Testis (tissue), 3 donors: ENCODE data around the gene UBC. TPM values are rescaled to one million over a fixed set of nuclear protein-coding genes. Genes with fewer than 3 reads are reported as not detected.

Experiments used
- DNase-seq: peaks from one replicate; pipeline ENCODE4 v3.0.0-alpha.2; 2019
- H3K27ac ChIP-seq, 2 donors: fragments of 200-600 bp; sonication (generic); one replicate each; pipeline ENCODE4 v1.5.1; 2019
- H3K27me3 ChIP-seq: fragments of 200-600 bp; sonication (generic); one replicate; pipeline ENCODE4 v1.5.1; 2019
- H3K36me3 ChIP-seq: fragments of 200-600 bp; sonication (generic); one replicate; pipeline ENCODE4 v1.5.1; 2017; ENCODE audit warnings: low read depth; ENCODE audit errors: missing control alignments
- H3K4me1 ChIP-seq: fragments of 200-600 bp; sonication (generic); one replicate; pipeline ENCODE4 v1.5.1; 2019
- H3K4me3 ChIP-seq, 2 donors: fragments of 200-600 bp; sonication (generic); one replicate each; pipeline ENCODE4 v1.5.1; 2017 to 2019
- H3K9me3 ChIP-seq: fragments of 200-600 bp; sonication (generic); one replicate; pipeline ENCODE4 v1.5.1; 2017
- CTCF ChIP-seq, 3 experiments: fragments of 450-650 bp in 2 of 3; fragments of 200-600 bp in 1 of 3; sonication (generic) in 1 of 3; IDR thresholded peaks; one replicate each; pipeline ENCODE4 v1.5.1; 2016 to 2019; ENCODE audit warnings: antibody characterized with exemption in 3 of 3, mild to moderate bottlenecking in 2 of 3, moderate library complexity in 1 of 3
- POLR2A ChIP-seq: fragments of 450-650 bp; IDR thresholded peaks from one replicate; pipeline ENCODE4 v1.6.1; 2017; ENCODE audit warnings: antibody characterized with exemption, mild to moderate bottlenecking, moderate library complexity
- WGBS, 2 donors: methylation state at CpG; one replicate each; pipeline ENCODE4 v1.1.5; 2018; 5-methylcytosine and 5-hydroxymethylcytosine counted together
- intact Hi-C: fragments of 100-400 bp; cut with DNase I; formaldehyde crosslinking; loops from one replicate; pipeline ENCODE4 v1.15.1; 2023; ENCODE audit warnings: low total_unique reads
- polyA plus RNA-seq: library from polyadenylated mRNA; stranded (reverse); fragments of 350-450 nt; fragmentation: Illumina TruSeq; extraction: RNeasy Lipid Tissue Mini Kit (QIAGEN cat#74804); gene quantifications from one replicate; pipeline ENCODE4 v1.2.3, GENCODE V29; 2014; ENCODE audit warnings: low read depth, low replicate concordance; ENCODE audit not compliant: insufficient read depth
- total RNA-seq, 2 donors: library from RNA; depleted of rRNA; stranded (reverse); fragments of >200 nt; gene quantifications; one replicate each; pipeline ENCODE4 v1.2.3, GENCODE V29; 2016

Gene UBC
- total and polyA plus RNA-seq, 3 donors from 2014 or later, result 1,262 to 2,678 (median 1,458) TPM

DNA sequence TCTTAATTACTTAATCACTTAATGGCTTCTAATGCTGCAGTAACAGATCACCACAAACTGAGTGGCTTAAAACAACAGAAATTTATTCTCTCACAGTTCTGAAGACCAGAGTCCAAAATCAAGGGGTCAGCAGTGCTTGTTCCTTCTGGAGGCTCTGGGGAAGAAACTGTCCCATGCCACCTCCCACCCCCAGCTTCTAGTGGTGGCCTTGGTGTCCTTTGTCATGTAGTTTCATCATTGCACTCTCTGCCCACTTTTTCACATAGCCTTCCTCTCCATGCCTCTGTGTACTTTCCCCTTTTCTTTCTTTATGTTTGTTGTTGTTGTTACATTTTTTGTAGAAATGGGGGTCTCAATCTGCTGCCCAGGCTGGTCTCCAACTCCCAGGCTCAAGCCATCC is 16.1 kb upstream of the UBC start:
- Histone ChIP-seq H3K4me1 (peaks cover 7% of the 10 kb centered on the region), H3K27me3 (no peaks in the 10 kb centered on the region), H3K27ac (no peak overlapping the region), H3K4me3 (no peak overlapping the region), H3K36me3 (no peaks in the 10 kb centered on the region), H3K9me3 (no peaks in the 10 kb centered on the region)
- no peak for DNase-seq
- intact Hi-C loops, result no loop called here
- TF ChIP-seq CTCF (IDR thresholded peaks at IDR 0.05) (no peak), POLR2A (no peak)

GRCh38 chr12:124929649-124930419 is 15.4 kb upstream of the UBC start:
- Histone ChIP-seq H3K27me3 (no peaks in the 10 kb centered on the region), H3K4me1 (peaks cover 7% of the 10 kb centered on the region), H3K36me3 (no peaks in the 10 kb centered on the region), H3K27ac (no peak overlapping the region), H3K9me3 (no peaks in the 10 kb centered on the region), H3K4me3 (no peak overlapping the region)
- no peak for DNase-seq
- intact Hi-C loops, result no loop called here
- 80 to 81% methylated on average over 9 of the region's 9 CpGs for WGBS, 2 donors
- TF ChIP-seq CTCF (IDR thresholded peaks at IDR 0.05), result no peak
- TF ChIP-seq POLR2A, result no peak

DNA sequence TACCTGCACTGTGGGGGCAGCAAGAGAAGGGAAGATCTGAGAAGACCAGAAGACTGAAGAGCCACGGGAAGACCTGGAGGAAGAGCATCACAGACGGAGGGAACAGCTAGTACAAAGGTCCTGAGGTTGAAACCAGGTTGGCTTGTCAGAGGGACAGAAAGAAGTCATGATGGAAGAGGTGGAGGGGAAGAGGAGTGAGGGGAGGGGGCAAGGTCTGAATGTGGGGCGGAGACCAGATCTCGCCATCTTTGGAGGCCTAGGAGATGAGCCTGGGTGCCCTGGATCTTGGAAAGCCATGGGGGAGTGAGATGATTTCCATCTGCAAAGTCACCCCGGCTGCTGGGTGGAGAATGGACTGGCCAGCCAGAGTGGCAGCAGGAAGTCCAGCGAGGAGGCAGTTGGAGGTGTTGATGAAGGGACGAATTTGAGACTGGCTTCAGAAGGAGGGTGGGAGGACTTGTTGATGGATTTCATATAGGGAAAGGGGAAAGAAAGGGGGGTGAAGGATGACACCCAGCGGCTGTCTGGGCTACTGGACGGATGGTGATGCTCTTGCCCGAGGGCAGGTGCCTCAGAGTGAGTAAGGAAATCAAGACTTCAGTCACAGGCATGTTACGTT is 14.6 kb upstream of the UBC start:
- DNase-seq, result no peak
- no peak overlapping the region for H3K4me3 ChIP-seq
- no peaks in the 10 kb centered on the region for H3K36me3 ChIP-seq
- H3K27ac ChIP-seq, result peak overlapping the region; percentile 94 to 97
- intact Hi-C loops, result no loop called here
- no peaks in the 10 kb centered on the region for H3K27me3 ChIP-seq
- 60 to 77% methylated on average over 11 of the region's 11 CpGs for WGBS, 2 donors
- no peaks in the 10 kb centered on the region for H3K9me3 ChIP-seq
- TF ChIP-seq CTCF (IDR thresholded peaks at IDR 0.05) (no peak), POLR2A (no peak)
- H3K4me1 ChIP-seq, result peaks cover 7% of the 10 kb centered on the region

DNA sequence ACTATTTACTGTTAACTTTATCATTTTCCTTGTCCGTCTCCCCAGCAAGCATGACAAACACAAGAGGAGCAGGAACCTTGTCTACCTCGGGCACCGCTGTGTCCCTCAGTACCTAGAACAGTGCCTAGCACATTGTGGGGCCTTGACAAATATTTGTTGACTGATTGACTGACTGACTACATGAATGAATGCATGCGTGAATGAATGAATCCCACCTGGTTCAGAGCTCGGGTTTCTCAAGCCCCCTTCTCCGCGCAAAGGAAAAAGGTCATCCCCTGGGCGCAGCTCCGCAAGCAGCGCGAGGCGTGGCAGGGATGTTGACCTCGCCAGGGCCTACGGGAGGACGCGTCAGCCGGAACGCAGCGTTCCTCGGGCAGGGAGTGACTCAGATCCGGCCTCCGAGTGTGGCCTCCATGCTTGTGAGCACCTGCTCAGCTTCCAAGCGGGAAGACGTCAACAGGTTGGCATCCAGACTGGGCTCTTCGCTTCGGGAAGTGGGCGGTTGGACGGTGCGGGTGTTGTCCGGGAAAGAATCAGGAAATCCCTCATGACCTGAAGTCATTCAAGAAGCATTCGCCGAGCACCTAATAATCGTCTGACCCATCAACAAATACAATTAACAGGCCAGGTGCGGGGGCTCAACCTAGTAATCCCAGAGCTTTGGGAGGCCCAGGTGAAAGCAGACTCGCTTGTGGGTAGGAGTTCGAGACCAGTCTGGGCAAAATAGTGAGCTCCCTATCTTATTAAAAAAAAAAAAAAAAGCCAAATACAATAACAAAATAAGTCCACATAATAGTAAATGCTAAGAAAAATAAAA is 13.9 kb upstream of the UBC start:
- TF ChIP-seq CTCF (IDR thresholded peaks at IDR 0.05), result no peak
- no peak for TF ChIP-seq POLR2A
- WGBS, 2 donors, result 16 to 18% methylated on average over 20 to 36 of the region's 36 CpGs
- H3K27me3 ChIP-seq, result no peaks in the 10 kb centered on the region
- intact Hi-C loops, result no loop called here
- peak overlapping the region; percentile 67 to 78 for H3K4me3 ChIP-seq
- DNase-seq, result peak; percentile 67
- H3K36me3 ChIP-seq, result no peaks in the 10 kb centered on the region
- H3K4me1 ChIP-seq, result peaks cover 7% of the 10 kb centered on the region
- no peaks in the 10 kb centered on the region for H3K9me3 ChIP-seq
- H3K27ac ChIP-seq, result peak overlapping the region; percentile 94 to 97
